IgD-negative memory B cell (primary cell): ENCODE data around the gene GALNT2. TPM values are rescaled to one million over a fixed set of nuclear protein-coding genes. Genes with fewer than 3 reads are reported as not detected.

Source experiments
- H3K27ac Mint-ChIP-seq, 3 donors: one replicate each; pipeline ENCODE4 v1.8.0; 2020 to 2022; ENCODE audit warnings: mild to moderate bottlenecking in 3 of 3, mixed read lengths in 3 of 3, moderate library complexity in 1 of 3
- H3K27me3 Mint-ChIP-seq: one replicate; pipeline ENCODE4 v1.8.0; 2021; ENCODE audit warnings: mixed read lengths
- H3K36me3 Mint-ChIP-seq: one replicate; pipeline ENCODE4 v1.8.0; 2020; ENCODE audit warnings: mild to moderate bottlenecking, mixed read lengths
- H3K4me1 Mint-ChIP-seq, 3 donors: one replicate each; pipeline ENCODE4 v1.8.0; 2020 to 2022; ENCODE audit warnings: mixed read lengths in 3 of 3, mild to moderate bottlenecking in 1 of 3
- H3K4me3 Mint-ChIP-seq, 4 donors: one replicate each; pipeline ENCODE4 v1.8.0; 2020 to 2022; ENCODE audit warnings: mild to moderate bottlenecking in 4 of 4, mixed read lengths in 4 of 4, moderate library complexity in 3 of 4
- H3K9me3 Mint-ChIP-seq, 3 donors: one replicate each; pipeline ENCODE4 v1.8.0; 2020 to 2021; ENCODE audit warnings: mixed read lengths in 3 of 3, mild to moderate bottlenecking in 1 of 3
- polyA plus RNA-seq: library from polyadenylated mRNA; unstranded; fragments of 300-500 nt; fragmentation: Illumina TruSeq; gene quantifications from one replicate; pipeline ENCODE4 v1.2.3, GENCODE V29; 2021

The GALNT2 gene
- polyA plus RNA-seq, 1 donor from 2014 or later = 15.8 TPM

GRCh38 chr1:230072866-230073265 is 5.8 kb downstream of the GALNT2 start:
- Mint-ChIP-seq H3K27me3 (peaks cover 3% of the 10 kb centered on the region), H3K4me3 (peak overlapping the region in 2 of 4 donors; percentile 4 to 55), H3K27ac (peak overlapping the region in 1 of 3 donors; percentile 55), H3K36me3 (peaks cover 4% of the 10 kb centered on the region), H3K4me1 (peaks cover 21 to 30% (median 25%) of the 10 kb centered on the region in 3 donors), H3K9me3 (no peaks in the 10 kb centered on the region)

- no peak overlapping the region for H3K27ac Mint-ChIP-seq
These were observed 6.5 kb downstream of the GALNT2 start for GRCh38 chr1:230073371-230074035.

GRCh38 chr1:230074270-230074669 is 7.2 kb downstream of the GALNT2 start:
- H3K4me3 Mint-ChIP-seq = no peak overlapping the region
- no peaks in the 10 kb centered on the region for H3K27me3 Mint-ChIP-seq
- H3K9me3 Mint-ChIP-seq = no peaks in the 10 kb centered on the region
- H3K4me1 Mint-ChIP-seq = peaks cover 13 to 20% (median 14%) of the 10 kb centered on the region in 3 donors
- H3K27ac Mint-ChIP-seq = no peak overlapping the region
- H3K36me3 Mint-ChIP-seq = peaks cover 4% of the 10 kb centered on the region

More at GRCh38 chr1:230073371-230074035, 6.5 kb downstream of the GALNT2 start:
- peaks cover 3% of the 10 kb centered on the region for H3K27me3 Mint-ChIP-seq
- H3K36me3 Mint-ChIP-seq = peaks cover 4% of the 10 kb centered on the region
- H3K4me3 Mint-ChIP-seq = peak overlapping the region in 1 of 4 donors; percentile 55
- no peaks in the 10 kb centered on the region for H3K9me3 Mint-ChIP-seq
- peaks cover 17 to 28% (median 22%) of the 10 kb centered on the region in 3 donors for H3K4me1 Mint-ChIP-seq

- no peaks in the 10 kb centered on the region for H3K27me3 Mint-ChIP-seq
- peaks cover 9 to 19% (median 11%) of the 10 kb centered on the region in 3 donors for H3K4me1 Mint-ChIP-seq
- no peak overlapping the region for H3K27ac Mint-ChIP-seq
- H3K4me3 Mint-ChIP-seq = no peak overlapping the region
- H3K9me3 Mint-ChIP-seq = no peaks in the 10 kb centered on the region
- peaks cover 4% of the 10 kb centered on the region for H3K36me3 Mint-ChIP-seq
These were observed 7.7 kb downstream of the GALNT2 start for GRCh38 chr1:230074762-230075161.

- no peaks in the 10 kb centered on the region for H3K9me3 Mint-ChIP-seq
- H3K4me1 Mint-ChIP-seq = peaks cover 8 to 17% (median 9%) of the 10 kb centered on the region in 3 donors
- H3K36me3 Mint-ChIP-seq = peaks cover 2% of the 10 kb centered on the region
- H3K4me3 Mint-ChIP-seq = peak overlapping the region in 1 of 4 donors; percentile 29
- no peak overlapping the region for H3K27ac Mint-ChIP-seq
- no peaks in the 10 kb centered on the region for H3K27me3 Mint-ChIP-seq
These were observed 9.1 kb downstream of the GALNT2 start for GRCh38 chr1:230076121-230076520.

- Mint-ChIP-seq H3K4me3 (no peak overlapping the region), H3K36me3 (peaks cover 4% of the 10 kb centered on the region), H3K9me3 (no peaks in the 10 kb centered on the region), H3K4me1 (peaks cover 6 to 14% (median 8%) of the 10 kb centered on the region in 3 donors), H3K27me3 (no peaks in the 10 kb centered on the region), H3K27ac (no peak overlapping the region)
These were observed 10.0 kb downstream of the GALNT2 start for GRCh38 chr1:230077011-230077410.

- Mint-ChIP-seq H3K27ac (no peak overlapping the region), H3K4me1 (peaks cover 7 to 13% (median 8%) of the 10 kb centered on the region in 3 donors), H3K9me3 (peaks cover 0 to 1% (median 0%) of the 10 kb centered on the region in 3 donors), H3K4me3 (no peak overlapping the region), H3K27me3 (no peaks in the 10 kb centered on the region), H3K36me3 (peaks cover 3% of the 10 kb centered on the region)
These were observed 10.6 kb downstream of the GALNT2 start for GRCh38 chr1:230077436-230078213.

GRCh38 chr1:230079199-230080024 is 12.4 kb downstream of the GALNT2 start:
- Mint-ChIP-seq H3K4me1 (peaks cover 10 to 13% (median 12%) of the 10 kb centered on the region in 3 donors), H3K27ac (no peak overlapping the region), H3K9me3 (peaks cover 0 to 2% (median 0%) of the 10 kb centered on the region in 3 donors), H3K27me3 (no peaks in the 10 kb centered on the region), H3K36me3 (peaks cover 3% of the 10 kb centered on the region), H3K4me3 (no peak overlapping the region)

GRCh38 chr1:230080822-230081221 is 13.8 kb downstream of the GALNT2 start:
- Mint-ChIP-seq H3K36me3 (peaks cover 3% of the 10 kb centered on the region), H3K9me3 (peaks cover 0 to 2% (median 0%) of the 10 kb centered on the region in 3 donors), H3K4me3 (no peak overlapping the region), H3K27ac (no peak overlapping the region), H3K27me3 (no peaks in the 10 kb centered on the region), H3K4me1 (peaks cover 10 to 13% (median 13%) of the 10 kb centered on the region in 3 donors)

DNA sequence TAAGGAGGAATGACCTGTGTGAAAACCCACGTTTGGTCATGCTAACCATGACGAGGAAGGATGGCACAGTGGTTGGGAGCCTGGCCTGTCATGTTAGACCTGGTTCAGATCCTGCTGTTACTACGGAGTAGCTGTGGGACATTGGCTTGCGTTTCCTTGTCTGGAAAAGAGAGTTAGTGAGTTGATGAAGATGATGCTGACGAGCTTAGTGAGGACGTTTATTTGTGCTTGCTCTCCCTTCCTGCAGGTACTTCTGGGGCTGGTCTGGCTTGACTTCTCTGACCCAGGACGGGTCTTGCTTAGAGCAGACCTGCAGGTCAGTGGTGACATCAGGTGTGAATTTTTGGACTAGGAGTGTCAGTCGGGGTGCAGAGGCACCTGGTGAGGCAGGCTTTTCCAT is 14.7 kb downstream of the GALNT2 start:
- H3K9me3 Mint-ChIP-seq = peaks cover 0 to 2% (median 0%) of the 10 kb centered on the region in 3 donors
- H3K36me3 Mint-ChIP-seq = peaks cover 3% of the 10 kb centered on the region
- peak overlapping the region in 1 of 3 donors; percentile 72 for H3K27ac Mint-ChIP-seq
- H3K4me3 Mint-ChIP-seq = no peak overlapping the region
- peaks cover 5 to 21% (median 15%) of the 10 kb centered on the region in 3 donors for H3K4me1 Mint-ChIP-seq
- no peaks in the 10 kb centered on the region for H3K27me3 Mint-ChIP-seq

- peaks cover 0 to 2% (median 0%) of the 10 kb centered on the region in 3 donors for H3K9me3 Mint-ChIP-seq
- peaks cover 3% of the 10 kb centered on the region for H3K36me3 Mint-ChIP-seq
- peaks cover 5 to 22% (median 17%) of the 10 kb centered on the region in 3 donors for H3K4me1 Mint-ChIP-seq
- no peaks in the 10 kb centered on the region for H3K27me3 Mint-ChIP-seq
- H3K27ac Mint-ChIP-seq = peak overlapping the region in 1 of 3 donors; percentile 36
- peak overlapping the region in 1 of 4 donors; percentile 58 for H3K4me3 Mint-ChIP-seq
These were observed 15.2 kb downstream of the GALNT2 start for GRCh38 chr1:230082211-230082610.

- no peaks in the 10 kb centered on the region for H3K27me3 Mint-ChIP-seq
- peaks cover 0 to 2% (median 0%) of the 10 kb centered on the region in 3 donors for H3K9me3 Mint-ChIP-seq
- no peak overlapping the region for H3K27ac Mint-ChIP-seq
- H3K36me3 Mint-ChIP-seq = peaks cover 3% of the 10 kb centered on the region
- H3K4me1 Mint-ChIP-seq = peaks cover 12 to 24% (median 17%) of the 10 kb centered on the region in 3 donors
- H3K4me3 Mint-ChIP-seq = peak overlapping the region in 2 of 4 donors; percentile 18 to 51
These were observed 16.0 kb downstream of the GALNT2 start for GRCh38 chr1:230083053-230083452.

DNA sequence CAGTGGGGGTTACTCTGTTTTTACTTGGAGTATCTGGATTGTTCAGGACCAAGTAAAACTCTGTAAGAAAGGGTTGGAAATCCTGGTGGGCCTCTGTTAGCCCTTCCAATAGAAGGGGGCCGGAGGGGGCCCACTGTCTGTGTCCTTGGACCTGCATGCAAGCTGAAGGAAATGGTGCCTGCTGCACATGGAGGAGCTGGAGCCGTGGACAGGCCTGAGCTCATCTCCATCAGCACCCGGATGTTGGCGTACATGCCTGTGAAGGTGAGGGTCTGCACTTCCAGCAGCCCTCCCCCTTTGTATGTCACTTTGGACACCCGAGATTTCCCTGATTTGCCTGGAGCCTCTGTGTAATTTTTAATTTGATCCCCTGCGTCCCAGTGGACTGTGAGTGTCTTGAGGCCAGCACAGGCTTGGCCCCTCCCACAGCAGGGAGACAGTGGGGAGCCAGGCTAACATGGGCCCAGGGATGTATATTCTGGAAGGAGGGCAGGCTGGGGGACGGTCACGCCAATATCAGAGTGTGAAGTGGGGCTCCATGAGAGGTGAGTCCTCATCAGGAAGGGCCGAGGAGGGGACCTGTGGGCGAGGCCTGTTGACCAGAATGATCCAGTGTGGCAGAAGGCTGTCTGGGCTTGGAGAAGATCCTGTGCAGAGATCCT is 16.8 kb downstream of the GALNT2 start:
- Mint-ChIP-seq H3K4me3 (no peak overlapping the region), H3K36me3 (peaks cover 3% of the 10 kb centered on the region), H3K27ac (peak overlapping the region in 1 of 3 donors; percentile 60), H3K27me3 (no peaks in the 10 kb centered on the region), H3K9me3 (peaks cover 0 to 2% (median 0%) of the 10 kb centered on the region in 3 donors), H3K4me1 (peaks cover 17 to 24% (median 17%) of the 10 kb centered on the region in 3 donors)
